T-helper 1 cell treated with Interleukin-12 subunit alpha and Interleukin-12 subunit beta and Interleukin-4 antibody, amounts not matched to agents 30 μg/mL and 1 μg/mL, for 36 hours (primary cell): ENCODE results near the gene STOX1.
"Not testable (repeated sequence)": the region's sequence is repeated elsewhere in the genome, so short reads cannot be mapped to it uniquely, and the experiment has no call there.

Experiments
- H3K27ac Mint-ChIP-seq: one replicate; pipeline ENCODE4 v1.8.0; 2021; ENCODE audit warnings: mild to moderate bottlenecking, mixed read lengths
- H3K27me3 Mint-ChIP-seq: one replicate; pipeline ENCODE4 v1.8.0; 2021; ENCODE audit warnings: low read depth, mixed read lengths
- H3K36me3 Mint-ChIP-seq: one replicate; pipeline ENCODE4 v1.8.0; 2021; ENCODE audit warnings: low read depth, mixed read lengths
- H3K4me1 Mint-ChIP-seq: one replicate; pipeline ENCODE4 v1.8.0; 2021; ENCODE audit warnings: low read depth, mixed read lengths
- H3K4me3 Mint-ChIP-seq: one replicate; pipeline ENCODE4 v1.8.0; 2021; ENCODE audit warnings: mild to moderate bottlenecking, moderate library complexity, mixed read lengths
- H3K9me3 Mint-ChIP-seq: one replicate; pipeline ENCODE4 v1.8.0; 2021; ENCODE audit warnings: mixed read lengths

STOX1 gene

DNA sequence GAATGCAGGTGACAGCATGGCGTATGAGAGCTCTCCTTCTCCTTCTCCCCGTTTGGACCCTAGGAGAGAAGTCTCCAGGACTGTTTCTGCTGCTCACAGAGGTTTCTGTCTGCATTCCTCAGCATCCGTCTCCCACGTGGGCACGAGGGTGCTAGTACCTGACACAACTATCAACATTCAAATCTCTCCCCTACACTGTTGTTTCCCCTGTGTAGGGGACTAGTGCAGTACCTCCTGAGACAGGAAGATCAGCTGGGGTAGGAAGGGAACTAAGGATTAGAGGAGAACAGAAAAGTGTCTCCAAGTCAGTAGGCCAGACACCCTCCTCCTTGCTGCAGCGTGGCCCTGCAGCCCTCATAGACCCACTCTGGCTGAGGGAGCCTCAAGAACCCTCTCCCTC, 29.0 kb downstream of the STOX1 start:
- no peak overlapping the region for H3K4me3 Mint-ChIP-seq
- no peak overlapping the region for H3K27ac Mint-ChIP-seq
- H3K36me3 Mint-ChIP-seq: no peaks in the 10 kb centered on the region
- no peaks in the 10 kb centered on the region for H3K27me3 Mint-ChIP-seq
- peaks cover 15% of the 10 kb centered on the region for H3K9me3 Mint-ChIP-seq
- no peaks in the 10 kb centered on the region for H3K4me1 Mint-ChIP-seq

DNA sequence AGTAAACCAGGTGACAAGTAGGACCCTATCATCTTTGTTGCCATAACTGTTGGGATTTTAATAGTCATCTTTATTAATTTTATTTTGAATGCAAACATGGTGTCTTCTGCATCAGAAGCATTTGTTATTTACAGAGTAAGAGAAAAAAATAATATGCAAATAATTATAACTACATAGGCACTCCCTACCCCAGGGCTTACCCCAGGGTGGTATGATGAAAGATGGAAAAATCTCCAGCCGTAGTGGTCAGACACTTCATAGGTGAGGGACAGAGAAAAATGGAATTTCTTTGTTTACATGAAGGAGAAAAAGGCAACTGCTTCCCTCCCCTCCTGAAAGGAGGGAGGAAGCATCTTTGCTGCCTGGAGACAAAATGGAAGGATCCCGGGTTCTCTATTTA, 29.7 kb downstream of the STOX1 start:
- no peaks in the 10 kb centered on the region for H3K4me1 Mint-ChIP-seq
- H3K9me3 Mint-ChIP-seq: peaks cover 22% of the 10 kb centered on the region
- no peaks in the 10 kb centered on the region for H3K27me3 Mint-ChIP-seq
- H3K36me3 Mint-ChIP-seq: no peaks in the 10 kb centered on the region
- H3K4me3 Mint-ChIP-seq: no peak overlapping the region
- H3K27ac Mint-ChIP-seq: no peak overlapping the region

DNA sequence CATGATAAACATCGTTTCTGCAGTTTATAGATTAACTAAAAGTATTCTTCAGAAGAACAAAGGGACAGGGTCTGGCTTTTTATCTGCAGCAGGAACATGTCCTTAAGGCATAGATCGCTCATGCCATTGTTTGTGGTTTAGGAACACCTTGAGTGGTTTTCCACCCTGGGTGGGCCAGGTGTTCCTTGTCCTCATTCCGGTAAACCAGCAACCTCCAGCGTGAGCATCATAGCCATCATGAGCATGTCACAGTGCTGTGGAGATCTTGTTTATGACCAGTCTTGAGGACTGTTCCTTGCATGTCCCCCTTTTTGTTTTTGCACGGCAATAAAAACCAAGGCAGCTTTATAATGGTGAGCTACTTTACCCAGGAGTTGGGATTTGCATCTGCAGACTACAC, 33.9 kb downstream of the STOX1 start:
- Mint-ChIP-seq H3K36me3 (no peaks in the 10 kb centered on the region), H3K27me3 (no peaks in the 10 kb centered on the region), H3K27ac (no peak overlapping the region), H3K9me3 (peaks cover 34% of the 10 kb centered on the region), H3K4me3 (no peak overlapping the region), H3K4me1 (no peaks in the 10 kb centered on the region)

DNA sequence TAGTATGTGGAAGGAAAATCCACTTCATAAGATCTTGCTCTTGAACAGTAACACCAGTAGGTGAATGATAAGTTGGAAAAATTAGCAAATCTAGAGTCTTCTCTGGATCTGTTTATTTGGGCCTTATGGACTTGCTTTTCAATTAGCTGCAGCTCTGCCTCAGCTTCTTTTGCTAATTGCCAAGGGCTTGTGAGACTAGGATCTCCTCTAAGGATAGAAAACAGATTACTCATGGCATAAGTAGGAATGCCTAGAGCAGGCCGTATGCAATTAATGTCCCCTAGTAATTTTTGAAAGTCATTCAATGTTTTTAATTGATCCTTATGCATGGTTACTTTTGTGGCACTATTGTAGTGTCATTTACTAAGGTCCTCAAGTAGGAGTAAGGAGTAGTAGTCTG, 37.3 kb downstream of the STOX1 start:
- H3K9me3 Mint-ChIP-seq: peaks cover 30% of the 10 kb centered on the region
- H3K4me3 Mint-ChIP-seq: no peak overlapping the region
- no peak overlapping the region for H3K27ac Mint-ChIP-seq
- peaks cover 1% of the 10 kb centered on the region for H3K4me1 Mint-ChIP-seq
- H3K36me3 Mint-ChIP-seq: no peaks in the 10 kb centered on the region
- H3K27me3 Mint-ChIP-seq: no peaks in the 10 kb centered on the region

DNA sequence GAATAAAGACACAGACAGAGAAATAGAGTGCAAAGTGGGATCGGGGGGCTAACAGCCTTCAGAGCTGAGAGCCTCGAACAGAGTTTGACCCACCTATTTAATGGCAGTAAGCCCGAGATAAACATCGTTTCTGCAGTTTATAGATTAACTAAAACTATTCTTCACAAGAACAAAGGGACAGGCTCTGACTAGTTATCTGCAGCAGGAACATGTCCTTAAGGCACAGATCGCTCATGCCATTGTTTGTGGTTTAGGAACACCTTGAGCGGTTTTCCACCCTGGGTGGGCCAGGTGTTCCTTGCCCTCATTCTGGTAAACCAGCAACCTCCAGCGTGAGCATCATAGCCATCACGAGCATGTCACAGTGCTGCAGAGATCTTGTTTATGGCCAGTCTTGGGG, 40.8 kb downstream of the STOX1 start:
- not testable (repeated sequence) for H3K9me3 Mint-ChIP-seq, H3K4me3 Mint-ChIP-seq, H3K36me3 Mint-ChIP-seq, H3K27ac Mint-ChIP-seq, H3K4me1 Mint-ChIP-seq, H3K27me3 Mint-ChIP-seq

DNA sequence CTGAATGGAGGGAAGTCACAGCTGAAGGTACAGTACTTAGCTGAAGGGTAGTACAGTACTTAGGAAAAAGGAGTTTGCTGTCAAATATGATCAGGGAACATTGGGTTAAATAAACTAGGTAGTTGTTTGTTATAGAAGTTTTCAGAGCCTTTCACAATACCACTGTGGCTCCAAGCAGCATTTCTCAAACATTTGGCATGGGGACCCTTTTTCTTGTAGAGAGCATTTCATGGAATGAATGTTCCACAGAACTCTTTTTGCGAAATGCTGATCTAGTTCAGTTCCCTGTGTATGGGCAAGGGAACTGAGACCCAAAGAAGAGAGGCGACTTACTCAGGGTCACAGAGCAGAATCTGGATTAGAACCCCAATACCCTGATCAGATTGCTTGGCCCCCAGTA, 42.3 kb downstream of the STOX1 start:
- H3K4me3 Mint-ChIP-seq: no peak overlapping the region
- H3K27ac Mint-ChIP-seq: no peak overlapping the region
- peaks cover 7% of the 10 kb centered on the region for H3K4me1 Mint-ChIP-seq
- H3K27me3 Mint-ChIP-seq: no peaks in the 10 kb centered on the region
- no peaks in the 10 kb centered on the region for H3K36me3 Mint-ChIP-seq
- H3K9me3 Mint-ChIP-seq: peaks cover under 1% of the 10 kb centered on the region

DNA sequence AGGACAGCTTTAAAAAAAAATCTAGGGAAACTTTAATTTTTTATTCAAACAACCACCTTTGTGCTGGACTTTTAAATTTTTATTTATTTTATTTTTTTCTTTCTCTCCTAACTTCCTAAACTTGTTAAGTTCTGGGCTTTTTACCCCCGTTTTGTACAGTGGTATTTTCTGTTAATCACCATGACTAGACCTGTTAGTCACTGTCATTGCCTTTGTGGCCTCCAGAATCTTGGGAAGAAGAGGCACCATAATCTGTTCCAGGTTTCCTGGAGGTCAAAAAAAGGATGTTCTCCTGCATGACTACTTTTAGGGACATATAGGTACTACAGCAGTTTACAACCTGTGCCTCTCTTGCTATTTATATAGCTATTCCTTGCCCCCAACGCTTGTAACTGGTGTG, 42.7 kb downstream of the STOX1 start:
- Mint-ChIP-seq H3K27me3 (no peaks in the 10 kb centered on the region), H3K4me3 (no peak overlapping the region), H3K4me1 (peaks cover 7% of the 10 kb centered on the region), H3K9me3 (no peaks in the 10 kb centered on the region), H3K27ac (no peak overlapping the region), H3K36me3 (no peaks in the 10 kb centered on the region)

DNA sequence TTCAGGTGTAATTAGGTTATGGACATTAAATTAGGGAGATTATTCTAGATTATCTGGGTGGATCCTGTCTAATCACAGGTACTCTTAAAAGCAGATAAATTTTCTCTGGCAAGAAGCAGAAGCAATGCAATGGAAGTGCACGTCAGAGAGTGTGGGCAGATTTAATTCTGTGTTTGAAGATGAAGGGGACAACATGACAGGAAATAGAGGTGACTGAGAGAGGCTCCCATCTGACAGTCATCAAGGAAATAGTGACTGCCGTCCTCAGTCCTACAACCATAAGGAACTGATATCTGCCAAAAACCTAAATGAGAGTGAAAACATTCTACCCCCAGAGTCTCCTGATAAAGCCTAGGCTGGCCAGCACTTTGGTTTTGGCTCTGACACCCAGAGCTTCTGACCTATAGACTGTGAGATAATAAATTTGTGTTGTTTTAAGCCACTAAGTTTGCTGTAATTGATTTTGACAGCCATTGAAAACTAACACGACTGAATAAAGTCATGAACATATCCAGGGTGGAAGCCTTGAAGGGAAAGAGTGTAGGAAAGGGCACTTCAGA, 43.3 kb downstream of the STOX1 start:
- H3K36me3 Mint-ChIP-seq: no peaks in the 10 kb centered on the region
- peaks cover 7% of the 10 kb centered on the region for H3K4me1 Mint-ChIP-seq
- H3K27ac Mint-ChIP-seq: no peak overlapping the region
- no peak overlapping the region for H3K4me3 Mint-ChIP-seq
- no peaks in the 10 kb centered on the region for H3K27me3 Mint-ChIP-seq
- H3K9me3 Mint-ChIP-seq: no peaks in the 10 kb centered on the region

DNA sequence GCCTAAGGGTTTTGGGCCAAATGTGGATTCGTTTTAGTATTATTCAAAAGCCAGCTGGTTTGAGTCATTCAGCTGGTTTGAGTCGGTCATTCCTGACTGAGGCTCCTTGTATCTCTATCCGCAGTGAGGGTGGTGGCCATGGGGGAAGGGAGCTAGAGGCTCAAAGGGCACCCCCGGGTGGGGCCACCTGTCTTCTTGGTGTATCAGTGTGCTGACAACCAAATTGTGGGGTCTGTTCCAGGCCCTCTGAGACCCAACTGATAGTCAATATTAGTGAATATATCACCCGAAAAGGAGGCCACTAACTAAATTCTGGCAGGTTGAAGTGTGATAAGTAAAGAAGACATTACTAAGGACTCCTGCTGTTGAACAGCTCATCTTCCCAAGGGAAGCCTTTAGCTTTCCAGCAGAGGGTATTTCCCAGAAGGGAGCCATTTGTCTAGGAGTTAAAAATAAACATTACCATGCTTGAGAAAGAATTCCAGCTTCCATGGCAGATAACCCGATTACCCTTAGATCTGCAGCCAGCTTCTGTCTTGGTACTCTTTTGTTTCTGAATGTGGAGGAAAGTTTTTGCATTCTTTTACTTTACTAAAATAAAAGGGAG, 43.9 kb downstream of the STOX1 start:
- no peaks in the 10 kb centered on the region for H3K36me3 Mint-ChIP-seq
- no peaks in the 10 kb centered on the region for H3K27me3 Mint-ChIP-seq
- no peaks in the 10 kb centered on the region for H3K9me3 Mint-ChIP-seq
- no peak overlapping the region for H3K4me3 Mint-ChIP-seq
- peaks cover 7% of the 10 kb centered on the region for H3K4me1 Mint-ChIP-seq
- H3K27ac Mint-ChIP-seq: no peak overlapping the region

DNA sequence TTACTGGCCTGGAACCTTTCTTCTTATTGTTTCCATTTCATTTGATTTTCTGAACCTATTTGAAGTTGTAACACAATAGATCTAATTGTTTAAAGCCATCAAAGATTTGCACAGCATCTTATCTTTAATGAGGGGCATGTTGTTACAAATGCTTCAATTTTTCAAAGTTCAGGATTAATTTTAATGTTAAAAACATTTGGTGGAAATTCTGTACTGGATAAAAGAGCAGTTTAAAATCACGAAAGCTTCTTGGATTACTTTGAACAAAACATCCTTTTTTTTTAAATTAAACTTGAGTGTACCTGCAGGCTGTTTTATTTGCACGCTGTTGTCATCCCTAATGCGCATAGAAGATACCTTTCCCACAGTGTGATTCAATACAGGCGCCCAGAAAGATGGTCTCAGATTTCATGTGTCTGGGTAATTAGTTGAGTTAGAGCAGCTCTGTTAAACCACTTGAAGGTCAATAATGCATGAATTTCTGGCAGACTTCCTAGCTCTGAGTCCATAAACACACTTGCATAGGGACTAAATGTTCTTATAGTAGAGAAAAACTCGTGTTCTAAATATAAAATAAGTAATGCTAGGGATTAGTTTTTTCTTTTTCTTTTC, 44.5 kb downstream of the STOX1 start:
- Mint-ChIP-seq H3K4me1 (peaks cover 5% of the 10 kb centered on the region), H3K27me3 (no peaks in the 10 kb centered on the region), H3K9me3 (no peaks in the 10 kb centered on the region), H3K36me3 (no peaks in the 10 kb centered on the region), H3K27ac (no peak overlapping the region), H3K4me3 (no peak overlapping the region)

DNA sequence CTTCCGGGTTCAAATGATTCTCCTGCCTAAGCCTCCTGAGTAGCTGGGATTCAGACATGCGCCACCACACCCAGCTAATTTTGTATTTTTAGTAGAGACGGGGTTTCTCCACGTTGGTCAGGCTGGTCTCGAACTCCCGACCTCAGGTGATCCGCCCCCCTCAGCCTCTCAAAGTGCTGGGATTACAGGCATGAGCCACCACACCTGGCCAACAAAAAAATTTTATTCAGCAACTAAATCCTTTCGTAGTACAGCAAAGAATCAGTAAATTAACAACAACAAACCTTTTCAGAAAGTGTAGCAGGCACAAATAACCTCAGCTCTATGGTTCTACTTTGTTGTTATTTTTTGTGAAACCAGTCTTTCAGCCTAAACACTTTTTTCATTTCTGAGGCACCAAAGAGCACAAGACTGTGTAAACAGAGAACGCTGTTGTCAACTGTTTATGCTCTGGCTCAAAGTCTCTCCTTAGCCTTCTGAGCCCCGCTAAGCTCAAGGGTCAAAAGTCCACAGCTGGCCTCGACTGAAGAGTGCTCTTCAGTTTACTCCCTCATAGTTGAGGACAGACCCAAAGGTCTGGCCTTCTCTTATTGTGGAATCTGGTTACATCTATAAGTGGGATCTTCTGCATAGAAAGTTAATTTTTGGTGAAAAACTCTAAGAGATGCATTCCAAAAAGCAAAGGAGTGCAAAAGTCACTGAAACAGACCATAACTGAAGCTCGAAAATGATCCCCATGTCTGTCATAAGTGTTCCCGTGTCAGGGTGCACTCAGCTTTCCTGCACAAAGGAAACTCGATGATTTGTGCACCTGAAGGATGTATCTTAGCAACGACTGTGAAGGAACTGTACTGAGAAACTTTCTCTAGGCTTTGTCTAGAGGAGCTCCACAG, 49.2 kb downstream of the STOX1 start:
- no peak overlapping the region for H3K4me3 Mint-ChIP-seq
- H3K27ac Mint-ChIP-seq: no peak overlapping the region
- no peaks in the 10 kb centered on the region for H3K4me1 Mint-ChIP-seq
- peaks cover 11% of the 10 kb centered on the region for H3K27me3 Mint-ChIP-seq
- no peaks in the 10 kb centered on the region for H3K36me3 Mint-ChIP-seq
- H3K9me3 Mint-ChIP-seq: no peaks in the 10 kb centered on the region

DNA sequence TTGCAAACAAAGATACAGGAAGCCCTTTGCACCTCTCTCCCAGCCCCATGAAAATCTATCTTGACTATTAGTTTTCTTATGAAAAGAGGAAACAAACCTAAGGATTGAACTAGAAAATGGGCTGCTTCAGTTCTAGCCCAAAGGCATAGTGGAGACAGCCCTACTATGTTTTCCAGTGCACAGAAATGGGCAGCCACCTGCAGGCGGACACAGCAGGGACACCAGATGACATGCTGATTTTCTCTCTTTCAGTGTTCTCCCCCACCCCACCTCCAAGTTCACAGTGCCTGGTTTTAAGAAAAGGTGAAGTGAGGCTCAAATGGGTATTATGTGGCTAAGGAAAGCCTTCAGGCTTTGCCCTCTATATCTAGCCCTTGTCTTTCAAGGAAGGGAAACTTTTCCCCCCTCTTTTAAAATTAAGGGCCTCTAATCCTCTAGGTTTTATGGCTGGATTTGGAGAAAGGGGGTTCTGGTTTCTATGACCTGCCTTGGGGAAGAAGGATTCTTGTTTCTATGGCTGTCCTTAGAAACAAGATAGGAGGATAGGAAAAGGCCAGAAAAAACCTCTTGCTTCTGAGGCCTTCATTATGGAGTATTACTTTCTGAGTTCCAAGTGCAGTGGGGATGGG, 50.3 kb downstream of the STOX1 start:
- no peaks in the 10 kb centered on the region for H3K9me3 Mint-ChIP-seq
- peaks cover 15% of the 10 kb centered on the region for H3K27me3 Mint-ChIP-seq
- H3K4me3 Mint-ChIP-seq: no peak overlapping the region
- H3K27ac Mint-ChIP-seq: no peak overlapping the region
- no peaks in the 10 kb centered on the region for H3K4me1 Mint-ChIP-seq
- H3K36me3 Mint-ChIP-seq: no peaks in the 10 kb centered on the region

DNA sequence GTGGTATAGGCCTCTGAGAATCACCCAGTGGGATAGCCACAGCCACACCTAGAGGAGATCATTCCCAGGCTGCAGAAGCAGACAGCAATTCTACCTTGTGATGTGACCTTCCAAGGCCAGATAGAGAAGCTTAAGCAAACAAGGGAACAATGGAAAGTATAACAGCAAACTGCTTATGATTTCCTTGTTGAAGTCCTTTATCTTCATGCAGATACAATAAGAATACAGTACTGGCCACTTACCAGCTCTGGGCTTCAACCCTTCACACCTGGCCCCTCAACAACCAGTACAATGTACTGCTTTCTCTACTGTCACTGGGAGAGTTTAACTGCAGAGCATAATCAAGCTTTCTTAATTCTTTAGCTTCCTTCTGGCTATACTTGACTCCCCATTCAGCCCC, 51.2 kb downstream of the STOX1 start:
- Mint-ChIP-seq H3K27me3 (peaks cover 15% of the 10 kb centered on the region), H3K4me1 (no peaks in the 10 kb centered on the region), H3K27ac (no peak overlapping the region), H3K36me3 (no peaks in the 10 kb centered on the region), H3K4me3 (no peak overlapping the region), H3K9me3 (no peaks in the 10 kb centered on the region)

DNA sequence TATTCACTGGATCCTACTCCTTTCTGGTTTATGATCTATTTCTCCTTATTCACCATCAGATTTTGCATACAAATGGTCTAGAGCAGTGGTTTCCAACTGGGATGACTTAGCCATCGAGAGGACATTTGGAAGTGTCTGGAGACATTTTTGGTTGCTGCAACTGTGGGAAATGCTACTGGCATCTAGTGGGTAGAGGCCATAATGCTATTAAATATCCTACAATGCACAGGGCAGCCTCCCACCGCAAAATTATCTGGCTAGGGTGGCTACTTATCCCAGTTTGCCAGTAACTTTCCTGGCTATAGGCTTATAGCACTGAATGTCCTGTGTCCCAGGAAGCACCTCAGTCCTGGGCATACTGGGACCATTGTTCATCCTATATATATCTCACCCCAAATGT, 52.3 kb downstream of the STOX1 start:
- Mint-ChIP-seq H3K27me3 (peaks cover 15% of the 10 kb centered on the region), H3K4me3 (no peak overlapping the region), H3K36me3 (no peaks in the 10 kb centered on the region), H3K9me3 (no peaks in the 10 kb centered on the region), H3K27ac (no peak overlapping the region), H3K4me1 (no peaks in the 10 kb centered on the region)
